ENCODE measurements around the gene CES2.

The CES2 gene

DNA sequence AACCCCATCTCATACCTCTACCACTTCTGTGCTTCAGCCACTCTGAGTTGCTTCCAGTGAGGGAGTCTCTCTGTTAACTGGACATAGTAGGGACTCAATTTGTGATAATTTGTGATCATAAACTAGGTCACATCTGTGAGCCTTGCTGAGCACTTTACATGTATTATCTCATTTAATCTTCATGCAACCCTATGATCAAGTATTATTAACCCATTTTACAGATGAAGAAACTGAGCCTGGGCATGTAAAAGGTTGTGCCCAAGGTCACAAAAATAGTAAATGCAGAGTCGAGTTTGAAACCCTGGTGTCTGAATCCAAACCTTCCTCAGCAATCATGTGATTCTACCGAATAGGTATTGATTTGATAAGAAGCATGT is 36.4 kb upstream of the CES2 start:
- no peak for DNase-seq (ENCODE audit: low read depth)
- H3K4me3 ChIP-seq (ENCODE audit: low read length), result no peak overlapping the region
- TF ChIP-seq, protein P1, sequence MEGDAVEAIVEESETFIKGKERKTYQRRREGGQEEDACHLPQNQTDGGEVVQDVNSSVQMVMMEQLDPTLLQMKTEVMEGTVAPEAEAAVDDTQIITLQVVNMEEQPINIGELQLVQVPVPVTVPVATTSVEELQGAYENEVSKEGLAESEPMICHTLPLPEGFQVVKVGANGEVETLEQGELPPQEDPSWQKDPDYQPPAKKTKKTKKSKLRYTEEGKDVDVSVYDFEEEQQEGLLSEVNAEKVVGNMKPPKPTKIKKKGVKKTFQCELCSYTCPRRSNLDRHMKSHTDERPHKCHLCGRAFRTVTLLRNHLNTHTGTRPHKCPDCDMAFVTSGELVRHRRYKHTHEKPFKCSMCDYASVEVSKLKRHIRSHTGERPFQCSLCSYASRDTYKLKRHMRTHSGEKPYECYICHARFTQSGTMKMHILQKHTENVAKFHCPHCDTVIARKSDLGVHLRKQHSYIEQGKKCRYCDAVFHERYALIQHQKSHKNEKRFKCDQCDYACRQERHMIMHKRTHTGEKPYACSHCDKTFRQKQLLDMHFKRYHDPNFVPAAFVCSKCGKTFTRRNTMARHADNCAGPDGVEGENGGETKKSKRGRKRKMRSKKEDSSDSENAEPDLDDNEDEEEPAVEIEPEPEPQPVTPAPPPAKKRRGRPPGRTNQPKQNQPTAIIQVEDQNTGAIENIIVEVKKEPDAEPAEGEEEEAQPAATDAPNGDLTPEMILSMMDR (conservative IDR thresholded peaks at IDR 0.05; ENCODE audit: low read depth, low read length), result no peak

DNA sequence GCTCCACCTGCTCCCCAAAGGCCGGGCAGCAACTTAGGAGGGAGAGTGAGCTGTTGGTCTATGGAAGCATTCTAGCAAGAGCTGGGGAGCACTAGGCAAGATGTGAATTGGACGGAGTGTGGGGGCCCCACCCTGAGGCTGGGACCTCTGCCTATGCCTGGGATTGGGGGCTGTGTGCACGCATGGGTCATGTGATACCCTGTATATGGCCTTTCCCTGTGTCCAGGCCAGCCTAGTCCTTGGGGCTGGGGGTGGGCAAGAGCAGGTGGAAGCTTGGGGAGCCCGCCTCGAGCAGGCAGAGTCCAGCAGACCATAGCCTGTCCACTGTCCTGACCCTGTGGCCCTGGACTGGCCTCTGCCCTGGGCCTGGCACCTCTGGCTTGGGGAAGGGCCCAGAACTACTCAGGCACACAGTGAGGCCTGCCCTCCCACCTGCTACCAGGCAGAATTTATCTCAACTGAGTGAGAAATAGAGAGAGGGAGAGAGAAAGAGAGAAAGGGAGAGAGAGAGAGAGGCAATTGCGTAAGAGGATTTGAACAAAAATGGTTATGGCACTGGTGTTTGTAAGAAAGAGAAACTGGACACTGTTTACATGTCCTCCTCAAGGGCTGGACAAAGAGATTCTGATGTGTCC is 35.9 kb upstream of the CES2 start:
- H3K4me3 ChIP-seq (ENCODE audit: low read length), result no peak overlapping the region
- TF ChIP-seq, protein P1 (conservative IDR thresholded peaks at IDR 0.05; ENCODE audit: low read depth, low read length), result no peak
- no peak for DNase-seq (ENCODE audit: low read depth)

DNA sequence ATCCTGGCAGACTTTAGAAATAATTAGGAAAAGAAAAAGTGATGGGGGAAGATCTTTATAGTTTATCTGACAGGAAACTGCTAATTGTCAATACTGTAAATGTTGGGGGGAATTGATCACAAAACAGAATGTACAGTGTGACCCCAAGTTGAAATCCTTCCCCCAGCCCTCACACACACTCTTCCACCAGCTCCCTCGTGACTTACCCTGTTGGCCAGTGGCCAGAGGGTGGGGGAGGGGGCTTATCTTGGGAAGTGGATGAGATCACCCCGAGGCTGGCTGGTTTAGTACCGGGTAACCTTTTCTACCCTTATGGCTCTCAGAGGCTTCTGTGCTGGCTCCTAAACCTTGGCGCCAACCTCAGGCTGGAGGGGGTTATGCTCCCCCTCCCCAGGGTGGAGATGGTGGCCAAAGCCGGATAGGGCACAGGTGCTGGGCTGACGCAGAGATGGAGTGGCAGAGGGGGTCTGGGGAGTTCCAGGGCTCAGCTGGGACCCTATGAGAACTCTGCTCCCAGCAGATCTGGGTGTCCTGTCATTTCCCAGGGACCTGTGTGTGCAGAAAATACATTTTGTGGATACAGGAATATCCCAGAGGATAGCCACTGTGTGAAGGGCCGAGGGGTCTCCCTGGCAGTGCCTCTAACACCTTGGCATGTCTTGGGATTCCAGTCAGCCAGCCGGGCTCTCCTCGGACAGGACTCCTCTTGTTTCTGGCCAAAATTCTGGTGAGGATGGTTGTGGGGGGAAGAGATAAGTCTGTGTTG is 35.2 kb upstream of the CES2 start:
- no peak overlapping the region for H3K4me3 ChIP-seq (ENCODE audit: low read length)
- DNase-seq (ENCODE audit: low read depth), result no peak

DNA sequence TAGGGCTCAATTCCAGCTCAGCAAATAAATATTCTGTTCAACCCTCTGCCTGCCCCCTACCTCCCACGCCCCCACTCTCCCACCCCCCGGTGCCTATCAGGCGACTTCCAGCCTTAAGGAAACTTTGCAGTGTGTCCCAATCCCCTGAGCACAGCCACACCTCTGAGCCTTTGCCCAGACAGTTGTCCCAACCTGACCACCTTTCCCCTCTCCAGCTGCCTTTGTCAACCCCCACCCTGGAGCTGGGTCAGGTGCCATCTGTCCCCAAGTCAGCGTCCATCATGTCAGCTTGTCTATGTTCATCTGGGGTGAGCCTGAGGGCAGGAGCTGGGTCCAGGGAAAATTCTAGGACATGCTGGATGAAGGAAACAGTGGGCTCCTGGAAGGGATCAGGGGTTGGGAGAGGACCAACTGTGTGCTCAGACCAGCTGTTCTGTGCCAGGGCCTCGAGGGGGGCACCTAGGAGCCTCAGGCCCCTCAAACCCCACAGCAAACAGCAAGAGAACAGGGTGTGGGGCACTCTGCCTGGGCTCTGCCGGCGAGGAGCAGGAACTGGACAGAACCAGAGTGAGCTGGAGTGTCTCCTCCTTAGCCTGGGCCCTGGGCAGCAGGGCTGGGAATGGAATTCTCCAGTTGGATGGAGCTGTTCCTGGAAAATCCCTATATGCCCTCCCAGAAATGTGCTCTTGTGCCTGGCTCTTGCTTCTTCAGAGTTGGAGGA is 34.4 kb upstream of the CES2 start:
- no peak overlapping the region for H3K4me3 ChIP-seq (ENCODE audit: low read length)
- no peak for DNase-seq (ENCODE audit: low read depth)
- TF ChIP-seq, protein P1 (conservative IDR thresholded peaks at IDR 0.05; ENCODE audit: low read depth, low read length), result no peak

More for the DNA sequence above, 35.2 kb upstream of the CES2 start:
- TF ChIP-seq, protein P1 (conservative IDR thresholded peaks at IDR 0.05; ENCODE audit: low read depth, low read length), result no peak

DNA sequence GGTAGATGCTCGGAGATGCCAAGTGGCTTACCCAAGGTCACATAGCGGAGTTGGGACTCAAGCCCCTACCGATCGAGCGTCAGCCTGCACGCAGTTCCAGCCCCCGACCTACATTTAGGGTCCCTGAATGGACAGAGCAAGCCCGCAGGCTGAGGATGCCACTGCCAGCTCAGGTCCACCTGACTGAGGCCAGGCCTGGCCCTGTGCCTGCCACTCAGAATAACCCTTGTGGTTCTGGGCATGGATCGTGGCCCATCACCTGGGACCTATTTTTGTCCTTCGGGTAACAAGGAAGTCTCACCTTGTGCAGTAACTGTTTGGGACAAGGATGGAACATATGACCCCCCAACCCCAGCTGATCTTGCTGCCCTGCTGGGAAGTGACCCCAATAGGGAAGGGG is 33.7 kb upstream of the CES2 start:
- TF ChIP-seq, protein P1 (conservative IDR thresholded peaks at IDR 0.05; ENCODE audit: low read depth, low read length), result no peak
- no peak for DNase-seq (ENCODE audit: low read depth)
- H3K4me3 ChIP-seq (ENCODE audit: low read length), result no peak overlapping the region

DNA sequence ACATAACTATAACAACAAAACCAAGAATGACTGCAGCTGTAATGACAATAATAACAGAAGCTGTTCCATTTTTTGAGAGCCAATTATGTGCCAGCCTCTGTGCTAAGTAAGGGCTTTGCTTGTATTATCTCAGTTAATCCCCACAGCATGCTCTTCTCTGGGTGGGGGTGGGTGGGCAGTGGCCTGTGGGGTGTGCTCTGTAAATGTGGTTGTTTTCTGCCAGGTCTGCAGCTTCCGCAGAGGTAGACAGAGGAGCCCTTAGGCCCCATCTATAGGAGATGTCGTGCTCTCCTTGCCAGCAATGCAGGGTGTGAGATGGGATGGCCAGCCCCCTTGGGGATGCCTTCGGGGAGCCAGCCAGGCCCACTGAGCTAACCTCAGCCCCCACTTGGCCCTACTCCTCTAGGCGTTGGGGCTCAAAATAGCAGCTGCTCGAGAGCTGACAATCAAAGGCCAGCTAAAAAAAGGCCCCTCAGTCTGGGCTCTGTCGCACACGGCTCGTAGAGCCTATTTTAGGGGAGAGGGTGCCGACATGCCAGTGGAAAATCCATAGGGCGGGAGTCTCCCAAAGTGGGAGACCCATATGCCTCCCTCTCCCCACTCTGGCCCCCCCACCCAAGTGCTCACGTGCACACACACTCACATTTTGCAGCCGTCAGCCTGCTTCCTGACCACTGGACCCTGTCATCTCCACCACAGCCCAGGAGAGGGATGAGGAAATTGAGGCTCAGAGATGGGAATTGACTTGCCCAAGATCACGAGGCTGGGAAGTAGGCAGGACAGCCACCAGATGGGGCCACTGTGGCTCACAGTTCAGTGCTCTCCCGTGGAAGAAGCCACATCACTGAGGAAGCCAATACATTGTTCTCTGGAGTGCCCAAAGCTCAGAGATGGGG is 32.4 kb upstream of the CES2 start:
- TF ChIP-seq, protein P1 (conservative IDR thresholded peaks at IDR 0.05; ENCODE audit: low read depth, low read length), result no peak
- no peak overlapping the region for H3K4me3 ChIP-seq (ENCODE audit: low read length)
- no peak for DNase-seq (ENCODE audit: low read depth)
